NK-92 (cell line): ENCODE results near the gene MAPK8.

ENCODE experiments used
- DNase-seq: peaks from one replicate; lab custom pipeline; 2025; ENCODE audit not compliant: unreplicated experiment; lab: John Stamatoyannopoulos, UW

Gene MAPK8

GRCh38 chr10:48459270-48460150 lies 153.0 kb downstream of the MAPK8 start:
- no peak for DNase-seq

DNA sequence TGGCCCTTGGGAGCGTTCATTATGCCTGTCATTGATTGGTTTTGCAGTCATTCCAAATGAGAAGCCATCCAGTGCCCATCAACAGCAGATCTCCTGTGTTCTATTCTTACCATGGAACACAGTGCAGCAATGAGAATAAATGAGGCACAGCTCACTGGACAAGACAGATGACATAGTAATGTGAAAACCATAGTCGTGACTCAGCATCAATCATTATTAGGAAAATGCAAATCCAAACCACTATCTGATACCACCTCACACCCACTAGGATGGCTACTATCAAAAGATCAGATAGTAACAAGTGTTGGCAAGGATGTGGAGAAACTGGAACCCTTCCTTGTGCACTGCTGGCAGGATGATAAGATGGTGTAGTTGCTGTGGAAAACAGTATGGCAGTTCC lies 153.7 kb downstream of the MAPK8 start:
- DNase-seq = no peak

- DNase-seq = no peak
Measured at GRCh38 chr10:48461623-48462481, 155.4 kb downstream of the MAPK8 start.

- no peak for DNase-seq
Measured at GRCh38 chr10:48462482-48463020, 156.1 kb downstream of the MAPK8 start.

- DNase-seq = no peak
Measured at GRCh38 chr10:48463318-48464003, 157.0 kb downstream of the MAPK8 start.

DNA sequence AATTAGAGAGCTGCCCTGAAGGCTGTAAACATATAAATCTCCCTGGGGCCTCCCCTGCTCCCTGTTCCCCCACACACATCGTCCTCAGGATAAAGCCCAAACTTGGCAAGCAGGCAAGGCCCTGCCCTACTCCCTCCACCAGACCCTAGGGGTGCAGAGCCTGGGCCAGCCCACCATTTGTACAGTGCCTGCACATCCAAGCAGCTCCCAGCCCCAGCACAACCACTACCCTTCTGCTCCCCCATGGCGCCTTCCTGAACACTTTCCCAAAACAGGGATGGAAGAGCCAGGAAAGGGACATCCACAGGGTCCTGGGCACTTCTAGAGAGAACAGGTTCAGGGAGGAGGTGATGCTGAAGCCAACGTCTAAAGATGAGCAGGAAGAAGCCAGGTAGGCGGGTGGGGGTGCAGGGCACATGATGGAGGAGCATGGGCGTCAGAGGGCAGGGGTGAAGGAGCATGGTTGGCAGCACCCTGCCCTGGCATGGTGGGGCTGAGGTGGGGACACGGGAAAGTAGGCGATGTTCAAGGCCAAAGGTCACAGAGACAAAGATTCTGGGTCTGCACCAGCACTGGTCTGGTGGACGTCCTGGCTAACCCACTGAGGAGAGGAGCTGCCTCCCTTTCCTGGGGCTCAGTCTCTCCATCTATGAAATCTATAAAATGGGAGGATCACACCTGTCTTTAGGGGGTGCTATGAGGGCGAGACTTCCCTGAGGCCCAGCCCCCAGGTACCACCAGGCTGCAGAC lies 157.8 kb downstream of the MAPK8 start:
- DNase-seq = no peak

DNA sequence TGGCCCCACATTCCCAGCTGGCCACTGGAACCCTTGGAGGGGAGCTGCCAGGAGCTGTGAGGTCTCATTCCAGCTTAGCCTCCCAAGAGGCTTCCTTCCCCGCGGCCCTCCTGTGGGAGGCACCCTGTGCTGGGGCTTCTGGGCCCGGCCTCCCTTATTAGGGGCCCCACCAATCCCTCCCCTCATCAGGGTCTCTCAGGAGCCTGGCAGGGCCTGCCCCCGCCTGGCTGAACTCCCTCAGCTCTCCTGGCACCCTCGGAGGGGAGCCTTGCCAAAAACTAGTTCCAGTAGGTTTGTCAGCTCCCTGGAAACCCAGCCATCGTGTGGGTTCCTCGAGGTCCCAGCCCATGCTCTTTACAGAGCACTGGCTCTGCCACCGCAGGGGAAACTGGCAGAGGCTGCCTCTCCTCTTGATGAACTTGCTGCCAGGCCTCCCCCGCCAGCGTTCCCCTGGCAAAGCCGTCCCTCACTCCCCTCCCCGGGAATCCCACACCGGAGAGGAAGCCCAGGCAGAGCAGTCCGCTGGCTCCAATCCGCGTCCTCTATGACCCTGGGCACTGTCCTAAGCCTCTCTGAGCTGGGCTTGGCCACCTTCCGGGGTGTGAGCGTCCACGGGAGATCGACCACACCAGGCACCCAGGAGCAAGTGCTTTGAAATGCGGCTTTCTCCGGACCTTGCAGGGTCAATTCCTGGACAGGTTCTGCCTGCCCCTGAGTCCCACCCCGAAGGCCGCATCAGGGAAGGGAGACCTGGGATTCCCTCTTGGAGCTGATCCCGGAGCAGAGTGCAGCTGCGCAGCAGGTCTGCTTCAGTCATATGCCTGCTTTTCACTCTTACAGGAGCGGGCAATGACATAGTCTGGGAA lies 158.6 kb downstream of the MAPK8 start:
- DNase-seq = no peak

DNA sequence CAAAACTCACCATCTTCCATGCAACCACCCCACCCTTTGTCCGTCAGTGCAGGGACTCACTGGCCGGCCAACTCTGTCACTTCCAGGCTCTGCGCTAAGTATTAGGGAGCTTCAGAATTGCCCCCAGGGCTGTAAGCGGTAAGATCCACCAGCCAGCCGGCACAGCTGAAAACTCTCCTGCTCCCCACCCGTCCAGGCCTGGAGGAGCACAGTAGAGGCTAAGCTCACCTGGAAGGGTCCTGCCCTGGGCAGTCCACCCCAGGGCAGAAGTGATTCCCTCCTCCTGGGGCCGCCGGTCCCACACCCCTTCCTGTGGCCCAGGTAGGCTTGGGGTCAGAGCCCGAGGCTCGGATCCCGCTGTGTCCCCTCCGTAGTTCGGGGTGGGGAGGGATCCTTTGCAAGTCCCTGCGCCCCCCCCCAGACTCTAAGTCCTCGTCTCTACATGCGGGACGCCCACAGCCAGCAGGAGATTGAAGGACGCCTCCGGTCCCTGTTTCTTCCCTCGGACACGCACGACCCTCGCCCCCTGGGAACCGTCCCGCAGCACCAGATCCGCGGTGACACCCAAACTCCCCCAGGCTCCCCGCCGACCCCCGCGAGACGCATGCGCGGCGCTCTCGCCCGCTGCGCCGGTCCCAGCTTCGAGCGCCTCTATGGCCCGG lies 159.5 kb downstream of the MAPK8 start:
- no peak for DNase-seq

DNA sequence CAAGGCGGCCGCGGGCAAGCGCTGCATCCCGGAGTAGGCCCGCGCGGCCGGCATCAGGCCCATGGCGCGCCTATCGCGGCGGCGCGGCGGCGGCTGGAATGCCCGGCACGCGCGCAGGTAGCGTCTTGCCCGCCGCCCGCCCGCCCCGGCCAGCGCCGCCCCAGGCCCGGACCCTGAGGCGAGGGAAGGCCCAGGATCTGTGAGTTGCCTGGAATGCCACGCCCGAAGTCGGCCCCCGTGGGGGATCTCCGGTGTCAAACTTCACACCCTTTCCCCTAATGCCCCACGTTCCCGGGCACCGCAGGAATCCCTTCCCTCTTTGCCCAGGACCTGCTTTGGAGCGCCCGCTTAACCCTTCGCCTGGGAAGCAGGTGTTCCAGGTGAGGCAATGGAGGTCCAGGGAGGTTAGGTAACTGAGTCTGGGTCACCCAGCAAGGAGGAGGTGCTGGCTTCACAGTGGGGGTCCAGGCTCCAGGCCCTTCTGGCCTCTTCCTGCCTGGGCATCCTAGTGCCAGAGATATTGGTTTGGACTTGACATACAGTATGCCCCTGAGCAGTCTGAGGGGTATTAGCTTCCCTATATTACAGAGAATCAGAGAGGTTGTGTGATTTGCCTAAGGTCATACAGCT lies 160.2 kb downstream of the MAPK8 start:
- DNase-seq = no peak

- DNase-seq = no peak
Measured at GRCh38 chr10:48467669-48468068, 161.2 kb downstream of the MAPK8 start.

DNA sequence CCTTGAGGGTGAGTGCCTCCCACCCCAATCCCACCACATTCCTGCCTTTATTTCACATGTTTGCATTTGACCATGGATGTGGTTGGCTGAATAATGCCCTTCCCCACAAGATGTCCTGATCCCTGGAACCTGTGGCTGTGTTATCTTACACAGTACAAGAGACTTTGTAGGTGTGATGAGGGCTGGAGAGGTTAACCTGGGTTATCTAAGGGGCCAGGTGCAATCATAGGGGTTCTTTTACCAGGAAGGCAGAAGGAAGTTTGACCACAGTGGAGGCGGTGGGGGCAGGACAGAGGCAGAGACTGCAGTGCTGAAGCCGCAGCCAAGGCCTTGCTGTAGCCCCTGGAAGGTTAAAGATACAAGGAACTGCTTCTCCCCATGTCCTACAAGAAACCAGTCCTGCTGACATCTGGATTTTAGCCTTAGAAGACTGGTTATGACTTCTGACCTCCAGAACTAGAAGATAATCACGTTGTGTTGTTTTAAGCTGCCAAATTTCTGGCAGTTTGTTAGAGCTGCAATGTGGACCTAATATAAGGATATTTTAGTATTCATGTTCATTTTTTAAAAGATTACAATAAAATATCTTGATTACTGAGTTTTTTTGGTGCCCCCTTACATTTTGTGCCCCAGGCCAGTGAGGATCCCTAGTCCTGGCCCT lies 161.8 kb downstream of the MAPK8 start:
- no peak for DNase-seq

GRCh38 chr10:48468866-48469511 lies 162.5 kb downstream of the MAPK8 start:
- DNase-seq = no peak

GRCh38 chr10:48469516-48470020 lies 163.1 kb downstream of the MAPK8 start:
- DNase-seq = no peak

DNA sequence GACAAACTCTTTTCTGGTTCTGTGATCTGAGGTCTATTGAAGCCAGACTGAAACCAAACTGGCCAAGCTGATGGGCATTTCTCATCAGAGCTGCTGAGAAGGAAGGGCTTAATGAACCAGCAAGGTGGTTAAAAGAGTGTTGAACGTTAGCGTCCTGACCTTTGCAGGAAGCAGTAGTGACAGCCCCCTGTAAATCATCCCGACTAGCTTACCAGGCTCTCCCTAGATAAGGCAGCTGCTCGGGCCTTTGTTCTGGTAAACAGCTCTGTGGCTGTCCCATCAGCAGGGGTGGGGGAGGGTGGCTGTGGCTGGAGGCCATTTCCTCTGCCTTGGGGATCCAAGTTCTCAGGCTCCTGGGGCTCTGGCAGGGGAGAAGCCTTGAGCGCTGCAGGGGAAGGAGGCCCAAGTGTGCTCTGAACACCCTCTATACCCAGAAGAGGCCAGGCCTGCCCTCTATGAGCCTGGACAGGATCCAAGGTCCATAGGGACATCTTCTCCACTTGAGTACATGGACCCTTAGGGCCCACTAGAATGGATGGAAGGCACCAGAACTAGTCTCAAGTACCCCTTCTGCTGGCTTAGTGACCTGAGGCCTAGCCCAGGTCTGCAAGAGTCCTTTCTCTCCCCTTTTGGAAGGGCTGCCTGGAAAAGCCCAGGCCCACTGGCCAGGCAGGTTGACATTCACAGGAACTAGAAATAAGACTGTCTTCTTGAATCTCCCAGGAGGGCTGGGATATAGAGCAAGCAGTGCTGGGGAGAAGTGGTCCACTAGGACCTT lies 163.8 kb downstream of the MAPK8 start:
- DNase-seq = no peak

DNA sequence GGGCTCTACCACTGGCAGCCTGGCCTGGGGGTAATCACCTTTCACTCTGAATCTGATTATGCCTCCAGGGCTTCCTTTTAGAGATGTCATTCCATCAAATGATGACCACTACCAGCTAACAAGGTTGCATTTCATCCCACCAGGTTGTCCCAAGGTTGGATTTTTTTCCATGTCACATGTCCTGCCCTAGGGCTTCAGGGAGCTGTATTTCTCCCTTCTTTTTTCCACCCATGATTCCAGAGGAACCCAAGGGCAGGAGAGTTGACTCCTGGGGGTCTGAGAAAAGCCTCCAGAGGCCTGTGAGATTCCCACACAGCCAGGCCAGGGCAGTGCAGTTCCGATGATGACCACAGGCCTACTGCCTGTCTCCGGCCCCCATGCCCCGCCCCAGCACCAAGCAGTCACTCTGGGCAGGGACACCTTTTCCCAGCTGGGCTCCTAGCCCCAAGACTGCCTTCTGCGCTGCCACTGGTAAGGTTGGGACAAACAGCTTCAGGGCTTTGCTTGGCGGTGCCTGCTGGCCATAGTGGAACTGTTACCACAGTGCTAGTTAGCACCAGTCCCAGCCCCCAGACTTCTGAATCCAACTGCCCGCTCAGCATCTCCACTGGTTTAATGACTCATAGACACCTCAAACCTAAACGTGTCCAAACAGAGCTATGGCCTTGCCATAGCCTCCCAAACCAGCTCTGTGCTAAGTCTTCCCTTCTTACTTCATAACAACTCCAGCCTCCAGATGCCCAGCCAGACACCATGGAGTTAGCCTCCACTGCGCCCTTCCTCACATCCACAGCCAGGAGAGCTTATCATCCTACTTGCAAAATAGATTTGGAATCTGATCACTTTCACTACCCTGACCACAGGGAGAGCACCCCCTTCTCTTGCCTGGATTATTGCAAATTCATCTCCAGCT lies 164.7 kb downstream of the MAPK8 start:
- no peak for DNase-seq
